ENCODE measurements around the gene WDR54.
"Not testable (repeated sequence)": the region's sequence is repeated elsewhere in the genome, so short reads cannot be mapped to it uniquely, and the experiment has no call there.

The WDR54 gene

GRCh38 chr2:74458132-74458937 is 36.8 kb downstream of the WDR54 start, which contains the start of gene WBP1:
Gene WBP1 (plus strand): TSS chr2:74458438. CDS start chr2:74458603, 165 bp downstream.
- peak; percentile 99 to 100 for DNase-seq (ENCODE audit: low read depth in 1 of 2, low spot score in 1 of 2)
- no peak for TF ChIP-seq SPI1 (IDR thresholded peaks at IDR 0.05; ENCODE audit: borderline replicate concordance, low read depth)
- TF ChIP-seq CTCF (IDR thresholded peaks at IDR 0.05; ENCODE audit: insufficient read depth, low read length): no peak
- TF ChIP-seq REST (IDR thresholded peaks at IDR 0.05; ENCODE audit: insufficient replicate concordance, low read depth): no peak
- TF ChIP-seq POLR2AphosphoS5 (IDR thresholded peaks at IDR 0.05; ENCODE audit: low read depth): peak; percentile 86
- TF ChIP-seq GABPA (IDR thresholded peaks at IDR 0.05; ENCODE audit: low read depth): no peak
- Histone ChIP-seq H3K27ac (replicated peaks) (peak within 1 kb of the TSS; percentile 84), H3K4me3 (replicated peaks; ENCODE audit: insufficient read depth, low read length) (peak within 1 kb of the TSS; percentile 72), H3K27me3 (ENCODE audit: insufficient read depth, poor library complexity, severe bottlenecking) (no peaks in the 10 kb centered on the region)

GRCh38 chr2:74458938-74459363 is 37.4 kb downstream of the WDR54 start:
- Histone ChIP-seq H3K4me3 (replicated peaks; ENCODE audit: insufficient read depth, low read length) (peak overlapping the region; percentile 72), H3K27ac (replicated peaks) (peak overlapping the region; percentile 58), H3K27me3 (ENCODE audit: insufficient read depth, poor library complexity, severe bottlenecking) (no peaks in the 10 kb centered on the region)
- DNase-seq (ENCODE audit: low read depth in 1 of 2, low spot score in 1 of 2): no peak
- TF ChIP-seq REST (IDR thresholded peaks at IDR 0.05; ENCODE audit: insufficient replicate concordance, low read depth) (no peak), CTCF (IDR thresholded peaks at IDR 0.05; ENCODE audit: insufficient read depth, low read length) (no peak), POLR2AphosphoS5 (IDR thresholded peaks at IDR 0.05; ENCODE audit: low read depth) (no peak), SPI1 (IDR thresholded peaks at IDR 0.05; ENCODE audit: borderline replicate concordance, low read depth) (no peak), GABPA (IDR thresholded peaks at IDR 0.05; ENCODE audit: low read depth) (no peak)

- not testable (repeated sequence) for H3K27me3 ChIP-seq (ENCODE audit: insufficient read depth, poor library complexity, severe bottlenecking); H3K27ac ChIP-seq (replicated peaks); H3K4me3 ChIP-seq (replicated peaks; ENCODE audit: insufficient read depth, low read length)
Measured at GRCh38 chr2:74459503-74460118, 38.1 kb downstream of the WDR54 start.

GRCh38 chr2:74460187-74460586 is 38.7 kb downstream of the WDR54 start:
- not testable (repeated sequence) for H3K27me3 ChIP-seq (ENCODE audit: insufficient read depth, poor library complexity, severe bottlenecking); DNase-seq (ENCODE audit: low read depth in 1 of 2, low spot score in 1 of 2); H3K27ac ChIP-seq (replicated peaks); H3K4me3 ChIP-seq (replicated peaks; ENCODE audit: insufficient read depth, low read length)

More at GRCh38 chr2:74459503-74460118, 38.1 kb downstream of the WDR54 start:
- not testable (repeated sequence) for DNase-seq (ENCODE audit: low read depth in 1 of 2, low spot score in 1 of 2)

Measured in HL-60 (cell line).